ENCODE measurements around the gene EIF5B. TPM values are rescaled to one million over a fixed set of nuclear protein-coding genes. Genes with fewer than 3 reads are reported as not detected.

Gene EIF5B
- total and polyA plus RNA-seq, 9 donors, result 19.8 to 60.6 (median 53.0) TPM

DNA sequence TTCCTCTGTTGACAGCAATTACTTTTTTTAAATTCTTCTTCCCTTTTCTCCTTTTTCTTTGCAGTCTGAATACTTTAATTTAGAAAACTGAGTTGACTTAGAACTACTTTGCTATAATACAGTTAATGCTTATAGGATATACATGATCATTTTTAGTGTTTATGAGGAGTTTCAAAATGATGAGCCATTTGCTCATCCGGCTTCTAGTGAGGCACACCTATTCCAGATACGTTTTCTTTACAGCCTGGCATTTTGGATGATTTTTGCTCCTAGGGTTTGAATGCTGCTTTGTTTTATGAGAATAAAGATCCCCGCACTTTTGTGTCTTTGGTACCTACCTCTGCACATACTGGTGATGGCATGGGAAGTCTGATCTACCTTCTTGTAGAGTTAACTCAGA is 52.8 kb downstream of the EIF5B start:
- no peak overlapping the region for H3K27ac ChIP-seq (ENCODE audit: low read length)
- WGBS (ENCODE audit: insufficient coverage), result no CpG with 5 or more reads among the region's 3 CpGs
- peaks cover 25% of the 10 kb centered on the region for H3K36me3 ChIP-seq (ENCODE audit: control insufficient read depth, insufficient read depth, low read length)

DNA sequence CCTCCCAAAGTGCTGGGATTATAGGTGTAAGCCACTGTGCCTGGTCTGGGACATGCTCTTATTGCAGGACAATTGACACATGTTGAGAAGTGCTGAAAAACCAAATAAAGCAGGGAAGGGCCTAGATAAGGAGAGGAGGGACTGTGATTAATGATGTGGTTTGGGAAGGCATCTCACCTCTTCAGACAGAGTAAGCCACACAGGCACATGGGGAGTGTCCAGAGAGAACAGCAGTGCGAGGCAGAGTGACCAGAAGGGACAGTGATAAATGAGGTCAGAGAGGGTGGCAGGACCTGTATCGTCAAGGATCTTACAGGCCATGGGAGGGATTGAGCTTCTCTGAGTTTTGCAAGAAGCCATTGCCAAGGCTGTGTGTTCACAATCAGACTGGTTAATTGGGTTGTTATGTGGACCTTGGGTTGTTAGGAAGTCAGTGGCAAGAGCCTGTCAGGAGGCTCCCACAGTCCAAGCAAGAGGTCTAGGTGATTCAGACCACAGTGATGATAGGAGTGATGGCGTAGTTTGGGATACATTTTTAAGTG is 58.5 kb downstream of the EIF5B start:
- Histone ChIP-seq H3K36me3 (ENCODE audit: control insufficient read depth, insufficient read depth, low read length) (peaks cover 67% of the 10 kb centered on the region), H3K4me3 (ENCODE audit: low read length) (no peak overlapping the region), H3K27ac (ENCODE audit: low read length) (no peak overlapping the region), H3K27me3 (ENCODE audit: control insufficient read depth, insufficient read depth, low read length) (no peaks in the 10 kb centered on the region), H3K4me1 (ENCODE audit: control insufficient read depth, insufficient read depth, low read length) (no peaks in the 10 kb centered on the region), H3K9me3 (replicated peaks; ENCODE audit: control insufficient read depth, low read depth, low read length) (no peaks in the 10 kb centered on the region)
- WGBS (ENCODE audit: insufficient coverage), result 82% methylated on average over 3 of the region's 3 CpGs
- DNase-seq, result no peak

More for the DNA sequence above, 52.8 kb downstream of the EIF5B start:
- DNase-seq, result no peak
- no peak overlapping the region for H3K4me3 ChIP-seq (ENCODE audit: low read length)
- no peaks in the 10 kb centered on the region for H3K4me1 ChIP-seq (ENCODE audit: control insufficient read depth, insufficient read depth, low read length)
- no peaks in the 10 kb centered on the region for H3K9me3 ChIP-seq (replicated peaks; ENCODE audit: control insufficient read depth, low read depth, low read length)
- no peaks in the 10 kb centered on the region for H3K27me3 ChIP-seq (ENCODE audit: control insufficient read depth, insufficient read depth, low read length)

DNA sequence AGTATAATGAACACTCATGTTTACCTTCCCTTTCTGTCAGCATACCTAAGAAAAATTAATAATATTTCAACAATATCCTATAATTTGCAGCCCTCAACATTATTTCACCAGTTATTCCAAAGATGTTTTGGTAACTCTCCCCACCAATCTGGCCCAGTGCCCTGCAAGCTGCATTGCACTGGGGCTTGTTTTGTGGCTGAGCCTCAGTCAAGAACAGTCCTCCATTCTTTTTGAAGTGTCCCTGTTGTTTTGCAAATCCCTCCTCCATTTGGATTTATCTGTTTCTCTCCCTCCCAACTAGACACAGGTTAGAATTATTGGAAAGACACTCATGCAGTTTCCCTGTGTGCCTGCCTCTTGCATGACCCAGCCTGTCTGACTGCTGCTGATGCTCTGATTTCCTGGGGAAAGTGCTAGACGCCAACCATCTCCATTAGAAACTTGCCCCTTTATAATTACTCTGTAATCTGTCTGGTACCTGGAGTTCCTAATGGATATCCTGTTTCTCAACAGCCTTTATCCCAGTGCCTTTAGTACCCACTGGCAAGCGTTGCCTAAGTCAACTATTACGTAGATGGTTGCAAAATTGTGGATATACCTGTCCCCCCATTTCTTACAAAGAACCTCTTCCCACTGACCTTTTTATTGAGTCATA is 60.2 kb downstream of the EIF5B start:
- DNase-seq, result no peak
- Histone ChIP-seq H3K4me1 (ENCODE audit: control insufficient read depth, insufficient read depth, low read length) (no peaks in the 10 kb centered on the region), H3K4me3 (ENCODE audit: low read length) (no peak overlapping the region), H3K27ac (ENCODE audit: low read length) (no peak overlapping the region), H3K36me3 (ENCODE audit: control insufficient read depth, insufficient read depth, low read length) (peaks cover 78% of the 10 kb centered on the region), H3K27me3 (ENCODE audit: control insufficient read depth, insufficient read depth, low read length) (no peaks in the 10 kb centered on the region), H3K9me3 (replicated peaks; ENCODE audit: control insufficient read depth, low read depth, low read length) (no peaks in the 10 kb centered on the region)
- WGBS (ENCODE audit: insufficient coverage), result 75% methylated on average over 1 of the region's 3 CpGs

DNA sequence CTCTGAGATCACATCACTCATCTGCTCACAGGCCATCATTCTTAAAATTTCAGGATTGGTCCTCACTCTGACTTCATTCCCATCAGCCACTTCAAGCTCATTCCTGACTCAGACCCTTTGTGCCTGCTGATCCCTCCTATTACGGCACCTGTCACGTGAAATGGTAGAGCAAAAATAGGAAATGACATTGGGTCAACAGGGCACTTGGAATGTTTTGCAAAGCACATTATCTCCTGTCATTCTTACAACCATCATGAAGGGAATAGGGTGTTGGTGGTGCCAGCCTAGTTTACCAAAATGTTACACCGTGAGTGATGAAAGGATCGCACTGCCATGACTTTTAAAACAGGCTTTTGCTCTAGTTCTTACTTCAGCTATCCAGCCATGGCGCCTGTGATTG is 61.1 kb downstream of the EIF5B start:
- WGBS (ENCODE audit: insufficient coverage), result no CpG with 5 or more reads among the region's 5 CpGs
- no peaks in the 10 kb centered on the region for H3K4me1 ChIP-seq (ENCODE audit: control insufficient read depth, insufficient read depth, low read length)
- no peak overlapping the region for H3K4me3 ChIP-seq (ENCODE audit: low read length)
- peaks cover 80% of the 10 kb centered on the region for H3K36me3 ChIP-seq (ENCODE audit: control insufficient read depth, insufficient read depth, low read length)
- no peaks in the 10 kb centered on the region for H3K9me3 ChIP-seq (replicated peaks; ENCODE audit: control insufficient read depth, low read depth, low read length)
- H3K27ac ChIP-seq (ENCODE audit: low read length), result no peak overlapping the region
- H3K27me3 ChIP-seq (ENCODE audit: control insufficient read depth, insufficient read depth, low read length), result no peaks in the 10 kb centered on the region
- DNase-seq, result no peak

DNA sequence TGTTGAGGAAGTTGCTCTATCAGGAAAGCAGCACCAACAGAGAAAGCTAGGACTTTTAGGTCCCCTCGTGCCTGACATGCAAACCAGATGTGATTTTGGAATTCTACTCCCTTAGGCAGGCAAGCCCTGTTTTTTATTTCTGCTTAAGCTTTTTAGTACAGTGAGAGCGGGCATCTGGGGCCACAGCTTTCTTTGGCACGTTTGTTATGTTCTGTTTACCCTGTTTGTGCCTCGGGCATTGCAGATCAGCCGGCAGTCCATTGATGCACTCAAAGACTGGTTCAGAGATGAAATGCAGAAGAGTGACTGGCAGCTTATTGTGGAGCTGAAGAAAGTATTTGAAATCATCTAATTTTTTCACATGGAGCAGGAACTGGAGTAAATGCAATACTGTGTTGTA is 61.9 kb downstream of the EIF5B start:
- no peaks in the 10 kb centered on the region for H3K27me3 ChIP-seq (ENCODE audit: control insufficient read depth, insufficient read depth, low read length)
- peaks cover 81% of the 10 kb centered on the region for H3K36me3 ChIP-seq (ENCODE audit: control insufficient read depth, insufficient read depth, low read length)
- H3K27ac ChIP-seq (ENCODE audit: low read length), result no peak overlapping the region
- no peak overlapping the region for H3K4me3 ChIP-seq (ENCODE audit: low read length)
- 81% methylated on average over 5 of the region's 5 CpGs for WGBS (ENCODE audit: insufficient coverage)
- H3K4me1 ChIP-seq (ENCODE audit: control insufficient read depth, insufficient read depth, low read length), result no peaks in the 10 kb centered on the region
- no peak for DNase-seq
- H3K9me3 ChIP-seq (replicated peaks; ENCODE audit: control insufficient read depth, low read depth, low read length), result no peaks in the 10 kb centered on the region

DNA sequence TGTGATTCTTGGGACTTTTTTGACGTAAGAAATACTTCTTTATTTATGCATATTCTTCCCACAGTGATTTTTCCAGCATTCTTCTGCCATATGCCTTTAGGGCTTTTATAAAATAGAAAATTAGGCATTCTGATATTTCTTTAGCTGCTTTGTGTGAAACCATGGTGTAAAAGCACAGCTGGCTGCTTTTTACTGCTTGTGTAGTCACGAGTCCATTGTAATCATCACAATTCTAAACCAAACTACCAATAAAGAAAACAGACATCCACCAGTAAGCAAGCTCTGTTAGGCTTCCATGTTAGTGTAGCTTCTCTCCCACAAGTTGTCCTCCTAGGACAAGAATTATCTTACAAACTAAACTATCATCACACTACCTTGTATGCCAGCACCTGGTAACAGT is 62.6 kb downstream of the EIF5B start:
- H3K4me3 ChIP-seq (ENCODE audit: low read length), result no peak overlapping the region
- H3K27ac ChIP-seq (ENCODE audit: low read length), result no peak overlapping the region
- no peaks in the 10 kb centered on the region for H3K4me1 ChIP-seq (ENCODE audit: control insufficient read depth, insufficient read depth, low read length)
- peaks cover 84% of the 10 kb centered on the region for H3K36me3 ChIP-seq (ENCODE audit: control insufficient read depth, insufficient read depth, low read length)
- no peaks in the 10 kb centered on the region for H3K27me3 ChIP-seq (ENCODE audit: control insufficient read depth, insufficient read depth, low read length)
- no CpG with 5 or more reads among the region's 2 CpGs for WGBS (ENCODE audit: insufficient coverage)
- DNase-seq, result no peak
- no peaks in the 10 kb centered on the region for H3K9me3 ChIP-seq (replicated peaks; ENCODE audit: control insufficient read depth, low read depth, low read length)

DNA sequence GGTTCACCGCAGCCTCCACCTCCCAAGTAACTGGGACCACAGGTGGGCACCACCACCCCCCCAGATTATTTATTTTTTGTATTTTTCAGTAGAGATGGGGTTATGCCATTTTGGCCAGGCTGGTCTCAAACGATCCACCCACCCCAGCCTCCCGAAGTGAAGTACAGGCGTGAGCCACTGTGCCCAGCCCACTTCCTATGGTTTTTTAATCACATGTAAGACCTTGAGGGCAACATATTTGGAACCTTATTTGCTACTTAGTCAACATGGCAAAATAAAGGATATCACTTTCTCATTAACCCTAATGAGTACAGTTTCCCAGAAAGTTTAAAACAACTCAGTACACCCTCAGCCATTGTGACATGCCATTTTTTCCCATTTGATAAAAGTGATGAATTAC is 64.7 kb downstream of the EIF5B start:
- H3K27me3 ChIP-seq (ENCODE audit: control insufficient read depth, insufficient read depth, low read length), result no peaks in the 10 kb centered on the region
- WGBS (ENCODE audit: insufficient coverage), result 76% methylated on average over 3 of the region's 4 CpGs
- H3K4me1 ChIP-seq (ENCODE audit: control insufficient read depth, insufficient read depth, low read length), result no peaks in the 10 kb centered on the region
- peaks cover 80% of the 10 kb centered on the region for H3K36me3 ChIP-seq (ENCODE audit: control insufficient read depth, insufficient read depth, low read length)
- no peak for DNase-seq
- H3K27ac ChIP-seq (ENCODE audit: low read length), result no peak overlapping the region
- H3K9me3 ChIP-seq (replicated peaks; ENCODE audit: control insufficient read depth, low read depth, low read length), result no peaks in the 10 kb centered on the region
- H3K4me3 ChIP-seq (ENCODE audit: low read length), result no peak overlapping the region

DNA sequence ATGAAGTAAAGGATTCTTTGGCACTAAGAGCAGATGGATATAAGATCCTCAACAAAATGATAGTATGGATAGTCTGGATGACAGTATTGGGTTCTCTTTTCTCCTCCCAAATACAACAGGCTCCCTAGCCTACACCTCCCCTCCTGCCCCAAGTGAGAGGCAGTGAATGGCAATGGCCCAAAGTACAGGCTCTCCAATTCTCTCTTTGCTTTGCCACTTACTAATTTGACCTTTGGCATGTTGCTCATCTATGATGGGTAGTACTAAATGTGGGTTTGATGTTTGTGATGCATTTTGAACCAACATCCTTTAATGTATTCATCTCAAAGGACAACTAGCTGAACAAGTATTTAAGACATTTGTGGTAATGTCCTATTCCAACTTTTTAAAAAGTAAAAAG is 65.9 kb downstream of the EIF5B start:
- Histone ChIP-seq H3K27me3 (ENCODE audit: control insufficient read depth, insufficient read depth, low read length) (no peaks in the 10 kb centered on the region), H3K9me3 (replicated peaks; ENCODE audit: control insufficient read depth, low read depth, low read length) (no peaks in the 10 kb centered on the region), H3K4me1 (ENCODE audit: control insufficient read depth, insufficient read depth, low read length) (no peaks in the 10 kb centered on the region), H3K27ac (ENCODE audit: low read length) (no peak overlapping the region), H3K36me3 (ENCODE audit: control insufficient read depth, insufficient read depth, low read length) (peaks cover 69% of the 10 kb centered on the region), H3K4me3 (ENCODE audit: low read length) (no peak overlapping the region)
- DNase-seq, result no peak

DNA sequence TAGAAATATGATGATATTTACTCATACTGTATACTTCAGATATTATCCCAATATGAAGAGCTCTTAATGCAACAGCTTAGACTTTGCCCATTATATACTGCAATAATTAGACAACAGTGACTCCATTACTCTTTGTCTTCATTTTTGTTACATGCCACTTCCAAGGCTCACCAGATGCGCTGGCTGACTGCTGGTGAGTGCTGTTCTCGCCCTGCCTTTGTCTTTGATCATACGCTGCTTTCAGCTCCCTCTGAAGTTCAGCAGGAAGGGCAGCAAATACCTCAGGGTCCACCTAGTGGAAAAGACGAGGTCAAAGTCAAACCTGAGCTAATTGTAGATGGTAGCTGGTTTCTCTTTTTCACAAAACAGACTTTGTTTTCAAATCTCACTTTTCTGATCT is 66.3 kb downstream of the EIF5B start:
- 57% methylated on average over 1 of the region's 4 CpGs for WGBS (ENCODE audit: insufficient coverage)
- Histone ChIP-seq H3K4me1 (ENCODE audit: control insufficient read depth, insufficient read depth, low read length) (no peaks in the 10 kb centered on the region), H3K27me3 (ENCODE audit: control insufficient read depth, insufficient read depth, low read length) (no peaks in the 10 kb centered on the region), H3K4me3 (ENCODE audit: low read length) (no peak overlapping the region), H3K9me3 (replicated peaks; ENCODE audit: control insufficient read depth, low read depth, low read length) (no peaks in the 10 kb centered on the region), H3K36me3 (ENCODE audit: control insufficient read depth, insufficient read depth, low read length) (peaks cover 64% of the 10 kb centered on the region), H3K27ac (ENCODE audit: low read length) (no peak overlapping the region)
- no peak for DNase-seq

DNA sequence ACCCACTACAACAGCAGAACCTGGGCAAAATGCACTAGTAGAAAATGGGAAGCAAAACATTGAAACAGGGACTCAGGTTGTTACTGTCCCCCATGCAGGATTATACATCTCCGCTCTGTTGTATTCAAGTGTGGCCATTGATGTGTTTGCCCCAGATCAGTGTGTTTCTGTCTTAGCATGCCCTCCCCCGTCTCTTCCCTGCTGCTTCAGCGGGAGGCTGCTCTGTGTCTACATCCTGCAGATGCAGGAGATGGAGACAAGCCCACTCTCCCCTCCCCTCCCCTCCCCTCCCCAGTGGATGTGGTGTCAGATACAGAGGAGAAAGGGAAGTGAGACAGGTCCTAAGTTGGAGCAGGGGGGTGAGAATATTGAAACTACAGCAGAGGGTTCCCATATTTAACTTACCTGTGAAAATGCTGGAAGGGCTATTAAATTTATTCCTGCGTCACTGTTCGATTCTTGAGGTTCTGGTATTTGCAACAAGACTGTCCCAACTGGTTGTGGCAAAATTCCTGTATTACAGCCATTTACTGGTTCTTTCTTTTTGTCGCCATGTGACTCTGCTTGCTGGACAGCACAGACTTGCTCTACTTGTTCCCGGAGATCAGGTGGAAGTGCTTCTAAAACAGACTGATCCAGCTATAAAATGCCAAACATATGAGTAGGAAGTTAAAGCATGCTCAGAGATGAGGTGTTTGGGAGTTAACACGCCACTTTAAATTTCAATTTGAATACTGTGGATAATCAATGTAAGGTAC is 67.0 kb downstream of the EIF5B start:
- Histone ChIP-seq H3K27ac (ENCODE audit: low read length) (no peak overlapping the region), H3K9me3 (replicated peaks; ENCODE audit: control insufficient read depth, low read depth, low read length) (no peaks in the 10 kb centered on the region), H3K27me3 (ENCODE audit: control insufficient read depth, insufficient read depth, low read length) (no peaks in the 10 kb centered on the region), H3K4me3 (ENCODE audit: low read length) (no peak overlapping the region), H3K36me3 (ENCODE audit: control insufficient read depth, insufficient read depth, low read length) (peaks cover 57% of the 10 kb centered on the region), H3K4me1 (ENCODE audit: control insufficient read depth, insufficient read depth, low read length) (no peaks in the 10 kb centered on the region)
- 76% methylated on average over 3 of the region's 8 CpGs for WGBS (ENCODE audit: insufficient coverage)
- DNase-seq, result no peak

All from muscle of leg (tissue), 11 donors.